H4 (cell line): ENCODE measurements around the gene OR13A1. TPM values are rescaled to one million over a fixed set of nuclear protein-coding genes. Genes with fewer than 3 reads are reported as not detected.
"Not testable (repeated sequence)": the region's sequence is repeated elsewhere in the genome, so short reads cannot be mapped to it uniquely, and the experiment has no call there.

ENCODE experiments used
- DNase-seq: peaks from one replicate; pipeline ENCODE4 v3.0.0-alpha.2; 2015; ENCODE audit warnings: low spot score
- total RNA-seq: library from RNA; depleted of rRNA; stranded (reverse); fragments of >200 nt; shearing (Covaris generic); gene quantifications from 2 replicates; pipeline ENCODE4 v1.2.3, GENCODE V29; 2014; rRNA removed

OR13A1 gene
- not detected in 2 replicates for total RNA-seq

- DNase-seq: no peak
Measured at GRCh38 chr10:45315508-45315907, at the start of gene OR13A1. OR13A1 (minus strand) TSS chr10:45315608; CDS start chr10:45304422, 11,186 bp downstream.

- not testable (repeated sequence) for DNase-seq
Measured at GRCh38 chr10:45361983-45362799, 46.8 kb upstream of the OR13A1 start.

- not testable (repeated sequence) for DNase-seq
Measured at GRCh38 chr10:45358961-45359360, 43.6 kb upstream of the OR13A1 start.

GRCh38 chr10:45355494-45355893, 40.1 kb upstream of the OR13A1 start:
- no peak for DNase-seq

GRCh38 chr10:45354261-45354660, 38.9 kb upstream of the OR13A1 start:
- DNase-seq: peak; percentile 67

GRCh38 chr10:45353186-45353585, 37.8 kb upstream of the OR13A1 start:
- no peak for DNase-seq

- DNase-seq: not testable (repeated sequence)
Measured at GRCh38 chr10:45348196-45348765, 32.9 kb upstream of the OR13A1 start.

- not testable (repeated sequence) for DNase-seq
Measured at GRCh38 chr10:45347464-45347863, 32.1 kb upstream of the OR13A1 start.

- not testable (repeated sequence) for DNase-seq
Measured at GRCh38 chr10:45346652-45347335, 31.4 kb upstream of the OR13A1 start.

- DNase-seq: not testable (repeated sequence)
Measured at GRCh38 chr10:45340420-45340819, 25.0 kb upstream of the OR13A1 start.

- no peak for DNase-seq
Measured at GRCh38 chr10:45339894-45340293, 24.5 kb upstream of the OR13A1 start.

- DNase-seq: not testable (repeated sequence)
Measured at GRCh38 chr10:45331824-45332223, 16.4 kb upstream of the OR13A1 start.

- DNase-seq: not testable (repeated sequence)
Measured at GRCh38 chr10:45326864-45327263, 11.5 kb upstream of the OR13A1 start.

- DNase-seq: no peak
Measured at GRCh38 chr10:45325116-45325515, 9.7 kb upstream of the OR13A1 start.

GRCh38 chr10:45319702-45320101, 4.3 kb upstream of the OR13A1 start:
- DNase-seq: no peak

GRCh38 chr10:45313264-45313873, 2.0 kb downstream of the OR13A1 start:
- DNase-seq: no peak

GRCh38 chr10:45308707-45309106, 6.7 kb downstream of the OR13A1 start:
- DNase-seq: no peak

GRCh38 chr10:45302573-45302972, 12.8 kb downstream of the OR13A1 start:
- DNase-seq: no peak

GRCh38 chr10:45298341-45298955, 17.0 kb downstream of the OR13A1 start:
- DNase-seq: not testable (repeated sequence)

- no peak for DNase-seq
Measured at GRCh38 chr10:45294681-45295080, 20.7 kb downstream of the OR13A1 start.

- DNase-seq: no peak
Measured at GRCh38 chr10:45286980-45287379, 28.4 kb downstream of the OR13A1 start.

GRCh38 chr10:45282061-45282460, 33.3 kb downstream of the OR13A1 start:
- DNase-seq: no peak
